Kidney epithelial cell (primary cell): ENCODE data around the gene ENGASE. TPM values are rescaled to one million over a fixed set of nuclear protein-coding genes. Genes with fewer than 3 reads are reported as not detected.
A peak's percentile ranks its signal among the peaks of the same experiment; 100 is the strongest.

Experiments used
- DNase-seq: peaks from one replicate; pipeline ENCODE4 v3.0.0-alpha.2; 2010; ENCODE audit warnings: low read depth
- H3K27me3 ChIP-seq: 2 replicates; pipeline ENCODE4 v1.6.0; 2011; ENCODE audit warnings: low read length; ENCODE audit not compliant: control insufficient read depth, insufficient read depth
- H3K36me3 ChIP-seq: 2 replicates; pipeline ENCODE4 v1.5.1; 2011; ENCODE audit warnings: low read length; ENCODE audit not compliant: control insufficient read depth, insufficient read depth
- H3K4me3 ChIP-seq: 2 replicates; pipeline ENCODE4 v1.5.1; 2011; ENCODE audit warnings: low read depth, mild to moderate bottlenecking, control low read depth, low read length
- CTCF ChIP-seq: IDR thresholded peaks from 2 replicates; pipeline ENCODE4 v1.5.1; 2011; ENCODE audit warnings: mild to moderate bottlenecking, moderate library complexity, low read length, control low read depth, inconsistent platforms; ENCODE audit not compliant: insufficient read depth, poor library complexity, severe bottlenecking
- total RNA-seq: library from RNA; depleted of rRNA; stranded (reverse); fragments of >200 nt; gene quantifications from 2 replicates; pipeline ENCODE4 v1.2.3, GENCODE V29; 2015

ENGASE gene
- total RNA-seq, 1 donor from 2014 or later = 9.0 TPM

- H3K4me3 ChIP-seq = no peak overlapping the region
- H3K27me3 ChIP-seq = peaks cover 2% of the 10 kb centered on the region
- H3K36me3 ChIP-seq = no peaks in the 10 kb centered on the region
- DNase-seq = no peak
- no peak for TF ChIP-seq CTCF
Observed at GRCh38 chr17:79039171-79039570, 35.5 kb upstream of the ENGASE start.

- TF ChIP-seq CTCF = no peak
- Histone ChIP-seq H3K4me3 (no peak overlapping the region), H3K27me3 (peaks cover 2% of the 10 kb centered on the region), H3K36me3 (no peaks in the 10 kb centered on the region)
- no peak for DNase-seq
Observed at GRCh38 chr17:79039886-79040285, 34.7 kb upstream of the ENGASE start.

- peaks cover 2% of the 10 kb centered on the region for H3K27me3 ChIP-seq
Observed at GRCh38 chr17:79041041-79041570, 33.5 kb upstream of the ENGASE start.

GRCh38 chr17:79041723-79042420 lies 32.8 kb upstream of the ENGASE start:
- DNase-seq = no peak
- H3K27me3 ChIP-seq = peaks cover 2% of the 10 kb centered on the region
- H3K36me3 ChIP-seq = no peaks in the 10 kb centered on the region
- no peak overlapping the region for H3K4me3 ChIP-seq
- no peak for TF ChIP-seq CTCF

More at GRCh38 chr17:79041041-79041570, 33.5 kb upstream of the ENGASE start:
- no peak for DNase-seq
- Histone ChIP-seq H3K36me3 (no peaks in the 10 kb centered on the region), H3K4me3 (no peak overlapping the region)
- no peak for TF ChIP-seq CTCF

GRCh38 chr17:79042421-79043190 lies 32.0 kb upstream of the ENGASE start:
- no peak for DNase-seq
- peak; percentile 53 for TF ChIP-seq CTCF
- no peaks in the 10 kb centered on the region for H3K36me3 ChIP-seq
- H3K27me3 ChIP-seq = peaks cover 2% of the 10 kb centered on the region
- H3K4me3 ChIP-seq = no peak overlapping the region
